Left lung (tissue), 10 donors: ENCODE data around the gene HLA-DOA. TPM values are rescaled to one million over a fixed set of nuclear protein-coding genes. Genes with fewer than 3 reads are reported as not detected.

Experiments used
- ATAC-seq: fragments of 200-7000 bp; cut with Tn5 transposase; one replicate; pipeline ENCODE4 v1.9.1; 2020; ENCODE audit warnings: moderate library complexity
- DNase-seq, 4 donors: peaks; one replicate each; pipeline ENCODE4 v3.0.0-alpha.2; 2013 to 2020
- H3K27ac ChIP-seq, 2 donors: fragments of 200-600 bp; sonication (generic) in 1 of 2; one replicate each; pipeline versions ENCODE4 v1.5.0 to v1.8.0; 2020 to 2021
- H3K27me3 ChIP-seq, 2 donors: fragments of 200-600 bp; sonication (generic) in 1 of 2; one replicate each; pipeline versions ENCODE4 v1.5.0 to v1.8.0; 2020 to 2021
- H3K36me3 ChIP-seq, 2 donors: fragments of 200-600 bp; sonication (generic) in 1 of 2; one replicate each; pipeline versions ENCODE4 v1.5.0 to v1.8.0; 2020 to 2021
- H3K4me1 ChIP-seq, 2 donors: fragments of 200-600 bp; one replicate each; pipeline ENCODE4 v1.8.0; 2021
- H3K4me3 ChIP-seq, 2 donors: fragments of 200-600 bp; sonication (generic) in 1 of 2; one replicate each; pipeline versions ENCODE4 v1.5.0 to v1.8.0; 2020 to 2021; ENCODE audit warnings: mild to moderate bottlenecking in 1 of 2
- H3K9me3 ChIP-seq, 2 donors: fragments of 200-600 bp; sonication (generic) in 1 of 2; one replicate each; pipeline versions ENCODE4 v1.5.0 to v1.8.0; 2020 to 2021
- CTCF ChIP-seq, 2 donors: fragments of 200-600 bp; sonication (generic) in 1 of 2; IDR thresholded peaks; one replicate each; pipeline versions ENCODE4 v1.5.0 to v1.8.0; 2021; ENCODE audit warnings: antibody characterized with exemption in 2 of 2
- intact Hi-C, 2 donors: fragments of 100-400 bp; cut with DNase I; formaldehyde crosslinking; loops; one replicate each; pipeline versions ENCODE4 v1.11.2 to v1.14.2; 2022
- polyA plus RNA-seq, 6 donors: library from polyadenylated mRNA; unstranded; fragments of 120-200 nt; gene quantifications; one replicate each; pipeline ENCODE4 v1.2.1, GENCODE V29; 2013; ENCODE audit not compliant: insufficient read length in 6 of 6
- total RNA-seq, 2 donors: library from RNA; stranded (reverse); fragmentation: NEBNext Ultra II Directional; extraction: Animal tissue kit (Norgen Biotek cat#: 25700); gene quantifications; one replicate each; pipeline ENCODE4 v1.2.1, GENCODE V29; 2021
- donor health status: DM: no; HTN: yes; CAD: no.
- donor health status: DM: no; HTN: no; CAD: no.

The HLA-DOA gene
- total and polyA plus RNA-seq, 8 donors = 1.8 to 20.6 (median 3.0) TPM

DNA sequence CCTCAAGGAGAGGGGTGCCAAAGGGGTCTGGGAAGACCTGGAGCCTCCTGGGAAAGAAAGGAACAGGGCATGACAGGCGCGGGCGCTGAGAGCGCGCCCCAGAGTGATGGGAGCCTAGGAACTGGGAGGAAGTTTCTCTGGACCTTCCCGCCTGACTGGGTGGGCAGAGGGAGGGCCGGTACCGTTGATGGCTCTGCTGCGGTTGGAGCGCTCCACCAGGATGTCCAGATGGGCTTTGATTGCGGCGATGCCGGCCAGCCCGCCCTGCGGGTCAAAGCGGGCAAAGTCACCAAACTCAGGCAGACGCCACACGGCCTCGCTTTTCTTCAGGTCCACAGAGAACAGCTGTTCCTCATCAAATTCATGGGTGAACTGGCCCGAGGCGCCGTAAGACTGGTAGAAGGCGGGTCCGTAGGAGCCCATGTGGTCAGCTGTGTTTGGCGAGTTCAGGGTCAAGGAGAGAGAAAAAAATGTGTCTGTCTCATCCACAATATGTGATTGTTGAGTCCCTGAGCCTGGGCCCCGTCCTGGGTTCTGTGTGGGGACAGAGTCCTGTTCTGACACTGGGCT lies 1.5 kb downstream of the HLA-DOA start:
- Histone ChIP-seq H3K4me1 (peaks cover 0 to 12% of the 10 kb centered on the region in 2 donors), H3K4me3 (no peak overlapping the region), H3K27ac (no peak overlapping the region), H3K9me3 (no peaks in the 10 kb centered on the region), H3K27me3 (no peaks in the 10 kb centered on the region), H3K36me3 (no peaks in the 10 kb centered on the region)
- ATAC-seq = no peak
- no peak for DNase-seq
- intact Hi-C loops = no loop called here
- no peak for TF ChIP-seq CTCF (IDR thresholded peaks at IDR 0.05)

GRCh38 chr6:33004940-33005339 lies 4.5 kb downstream of the HLA-DOA start:
- Histone ChIP-seq H3K9me3 (no peaks in the 10 kb centered on the region), H3K27me3 (no peaks in the 10 kb centered on the region), H3K27ac (no peak overlapping the region), H3K36me3 (no peaks in the 10 kb centered on the region), H3K4me3 (no peak overlapping the region), H3K4me1 (peaks cover 0 to 16% of the 10 kb centered on the region in 2 donors)
- ATAC-seq (no peak), DNase-seq (no peak)
- intact Hi-C loops = no loop called here
- no peak for TF ChIP-seq CTCF (IDR thresholded peaks at IDR 0.05)

- TF ChIP-seq CTCF (IDR thresholded peaks at IDR 0.05) = no peak
- DNase-seq (no peak), ATAC-seq (no peak)
- Histone ChIP-seq H3K27me3 (peaks cover 0 to 6% of the 10 kb centered on the region in 2 donors), H3K9me3 (no peaks in the 10 kb centered on the region), H3K4me3 (no peak overlapping the region), H3K4me1 (peaks cover 0 to 5% of the 10 kb centered on the region in 2 donors), H3K36me3 (no peaks in the 10 kb centered on the region), H3K27ac (no peak overlapping the region)
- intact Hi-C loops = no loop called here
Observed at GRCh38 chr6:33001685-33002084, 7.7 kb downstream of the HLA-DOA start.

GRCh38 chr6:33000055-33000454 lies 9.3 kb downstream of the HLA-DOA start:
- TF ChIP-seq CTCF (IDR thresholded peaks at IDR 0.05) = no peak
- intact Hi-C loops = no loop called here
- no peak for DNase-seq

DNA sequence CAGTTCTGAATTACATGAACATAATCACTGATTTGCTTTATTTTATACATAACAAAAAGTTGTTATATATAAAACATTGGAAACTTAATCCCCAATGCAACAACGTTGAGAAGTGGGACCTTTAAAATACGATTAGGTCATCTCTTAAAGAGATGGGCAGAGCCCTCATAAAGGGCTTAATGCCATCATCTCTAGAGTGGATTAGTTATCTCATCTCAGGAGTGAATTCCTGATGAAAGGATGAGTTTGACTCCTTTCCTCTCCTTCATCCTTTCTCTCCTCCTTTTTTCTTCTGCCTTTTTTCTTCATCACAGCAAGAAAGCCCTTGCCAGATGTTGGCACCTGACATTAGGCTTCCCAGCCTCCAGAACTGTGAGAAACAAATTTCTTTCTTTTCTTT lies 13.9 kb downstream of the HLA-DOA start:
- no peaks in the 10 kb centered on the region for H3K9me3 ChIP-seq
- no peak overlapping the region for H3K27ac ChIP-seq
- peaks cover 0 to 6% of the 10 kb centered on the region in 2 donors for H3K27me3 ChIP-seq
- no peak overlapping the region for H3K4me3 ChIP-seq
- intact Hi-C loops = no loop called here
- TF ChIP-seq CTCF (IDR thresholded peaks at IDR 0.05) = no peak
- no peaks in the 10 kb centered on the region for H3K36me3 ChIP-seq
- H3K4me1 ChIP-seq = peaks cover 0 to under 1% of the 10 kb centered on the region in 2 donors
- no peak for ATAC-seq
- no peak for DNase-seq

More at GRCh38 chr6:33000055-33000454, 9.3 kb downstream of the HLA-DOA start:
- Histone ChIP-seq H3K27me3 (peaks cover 0 to 6% of the 10 kb centered on the region in 2 donors), H3K36me3 (no peaks in the 10 kb centered on the region), H3K4me1 (peaks cover 0 to 5% of the 10 kb centered on the region in 2 donors), H3K27ac (no peak overlapping the region), H3K4me3 (no peak overlapping the region), H3K9me3 (no peaks in the 10 kb centered on the region)
- ATAC-seq = peak; percentile 71
